HS-27A (cell line): ENCODE data around the gene SOST.

Experiments used
- DNase-seq: peaks from one replicate; pipeline ENCODE4 v3.0.0-alpha.2; 2012; ENCODE audit warnings: low read depth, missing footprints

Gene SOST

GRCh38 chr17:43741636-43742035 lies 17.0 kb downstream of the SOST start:
- DNase-seq: no peak

GRCh38 chr17:43740541-43740940 lies 18.1 kb downstream of the SOST start:
- no peak for DNase-seq

GRCh38 chr17:43737722-43738121 lies 20.9 kb downstream of the SOST start:
- no peak for DNase-seq

GRCh38 chr17:43736389-43736788 lies 22.2 kb downstream of the SOST start:
- no peak for DNase-seq

- no peak for DNase-seq
Measured at GRCh38 chr17:43734376-43734775, 24.2 kb downstream of the SOST start.

GRCh38 chr17:43733956-43734355 lies 24.6 kb downstream of the SOST start:
- DNase-seq: no peak

GRCh38 chr17:43732958-43733357 lies 25.6 kb downstream of the SOST start:
- DNase-seq: peak; percentile 75

- no peak for DNase-seq
Measured at GRCh38 chr17:43728081-43728480, 30.5 kb downstream of the SOST start.

- DNase-seq: peak; percentile 46
Measured at GRCh38 chr17:43723697-43724359, 34.8 kb downstream of the SOST start.

- no peak for DNase-seq
Measured at GRCh38 chr17:43722870-43723665, 35.5 kb downstream of the SOST start.

- no peak for DNase-seq
Measured at GRCh38 chr17:43722269-43722619, 36.3 kb downstream of the SOST start.

GRCh38 chr17:43721537-43722268 lies 36.9 kb downstream of the SOST start:
- no peak for DNase-seq

GRCh38 chr17:43720311-43721060 lies 38.1 kb downstream of the SOST start:
- DNase-seq: no peak

GRCh38 chr17:43719578-43719977 lies 39.0 kb downstream of the SOST start:
- DNase-seq: no peak

- DNase-seq: no peak
Measured at GRCh38 chr17:43718544-43718943, 40.0 kb downstream of the SOST start.

- no peak for DNase-seq
Measured at GRCh38 chr17:43717913-43718312, 40.7 kb downstream of the SOST start.

GRCh38 chr17:43714465-43715149 lies 44.0 kb downstream of the SOST start:
- no peak for DNase-seq

- no peak for DNase-seq
Measured at GRCh38 chr17:43713494-43714162, 45.0 kb downstream of the SOST start.

- no peak for DNase-seq
Measured at GRCh38 chr17:43712397-43712796, 46.2 kb downstream of the SOST start.

GRCh38 chr17:43710101-43710500 lies 48.5 kb downstream of the SOST start:
- no peak for DNase-seq

- DNase-seq: no peak
Measured at GRCh38 chr17:43709210-43709609, 49.4 kb downstream of the SOST start.
